ENCODE results near the gene SDF2L1.
"Not testable (repeated sequence)": the region's sequence is repeated elsewhere in the genome, so short reads cannot be mapped to it uniquely, and the experiment has no call there.

GRCh38 chr22:21609556-21610157, 32.4 kb upstream of the SDF2L1 start:
- TF ChIP-seq POLR2A, CTCF (IDR thresholded peaks at IDR 0.05): not testable (repeated sequence)

Data from thyroid gland (tissue), 4 donors.